ENCODE results near the gene RILP. TPM values are rescaled to one million over a fixed set of nuclear protein-coding genes. Genes with fewer than 3 reads are reported as not detected.

Gene RILP
- total RNA-seq, 1 experiment from 2014 or later = 27.6 TPM

GRCh38 chr17:1627982-1628855 lies 21.4 kb downstream of the RILP start, which contains the start of gene SLC43A2:
SLC43A2 (minus strand) TSS chr17:1628834; CDS start chr17:1627874, 960 bp downstream.
- Histone ChIP-seq H3K36me3 (ENCODE audit: low read depth, low read length) (no peaks in the 10 kb centered on the region; the same call in 1 of the 2 replicates), H4K20me1 (ENCODE audit: low read length) (no peaks in the 10 kb centered on the region), H3K4me3 (ENCODE audit: low read length) (peak within 1 kb of the TSS; percentile 73), H3K27ac (ENCODE audit: low read length) (peak within 1 kb of the TSS; percentile 51), H3K79me2 (ENCODE audit: low read length) (no peaks in the 10 kb centered on the region), H3K9ac (ENCODE audit: low read length) (peak within 1 kb of the TSS; percentile 78), H2AFZ (ENCODE audit: low read length) (peak within 1 kb of the TSS; percentile 92), H3K27me3 (ENCODE audit: low read length) (no peaks in the 10 kb centered on the region), H3K9me2 (replicated peaks; ENCODE audit: low read length) (no peaks in the 10 kb centered on the region), H3F3A (ENCODE audit: low read length, unreplicated experiment) (no peaks in the 10 kb centered on the region), H3K4me1 (ENCODE audit: insufficient read depth, low read length) (no peaks in the 10 kb centered on the region), H3K9me3 (ENCODE audit: low read length) (no peaks in the 10 kb centered on the region), H3K4me2 (ENCODE audit: low read length) (peak within 1 kb of the TSS; percentile 99)
- DNase-seq (peak; percentile 69), ATAC-seq (peak; percentile 81)
- POLR2A ChIA-PET (ENCODE audit: unreplicated experiment) = interaction anchor here (0.7 kb wide), 1 partner anchor 21 kb away, joined by 9 read pairs; the partner anchor contains the start of gene RILP
- intact Hi-C loops (cut with micrococcal nuclease) = no loop called here
- CTCF ChIA-PET = interaction anchor here (3.1 kb wide), 1 partner anchor 54 kb away, joined by 34 read pairs; no protein-coding TSS in a partner anchor
- TF ChIP-seq EZH2 (IDR thresholded peaks at IDR 0.05; ENCODE audit: low read length, unreplicated experiment) = no peak
- TF ChIP-seq EZH2phosphoT487 (IDR thresholded peaks at IDR 0.05; ENCODE audit: borderline replicate concordance, low read length) = no peak
- no peak for TF ChIP-seq CTCF (conservative IDR thresholded peaks at IDR 0.05; ENCODE audit: low read depth, low read length)
- BruUV-seq (replicated peaks) = no TSS peak

GRCh38 chr17:1627182-1627981 lies 22.3 kb downstream of the RILP start:
- peak overlapping the region; percentile 78 for H3K9ac ChIP-seq (ENCODE audit: low read length)
- H3K4me1 ChIP-seq (ENCODE audit: insufficient read depth, low read length) = no peaks in the 10 kb centered on the region
- no peak overlapping the region for H3K27ac ChIP-seq (ENCODE audit: low read length)
- BruUV-seq (replicated peaks) = no TSS peak
- H3K4me3 ChIP-seq (ENCODE audit: low read length) = peak overlapping the region; percentile 73
- H3K9me3 ChIP-seq (ENCODE audit: low read length) = no peaks in the 10 kb centered on the region
- no peak for TF ChIP-seq CTCF (conservative IDR thresholded peaks at IDR 0.05; ENCODE audit: low read depth, low read length)
- no peak for TF ChIP-seq EZH2 (IDR thresholded peaks at IDR 0.05; ENCODE audit: low read length, unreplicated experiment)
- no peak for TF ChIP-seq EZH2phosphoT487 (IDR thresholded peaks at IDR 0.05; ENCODE audit: borderline replicate concordance, low read length)
- H2AFZ ChIP-seq (ENCODE audit: low read length) = peak overlapping the region; percentile 92; the same call in 1 of the 2 replicates
- H3K27me3 ChIP-seq (ENCODE audit: low read length) = no peaks in the 10 kb centered on the region
- intact Hi-C loops (cut with micrococcal nuclease) = no loop called here
- no peaks in the 10 kb centered on the region for H4K20me1 ChIP-seq (ENCODE audit: low read length)
- no peak for DNase-seq
- POLR2A ChIA-PET (ENCODE audit: unreplicated experiment) = no interaction called here
- peak overlapping the region; percentile 99 for H3K4me2 ChIP-seq (ENCODE audit: low read length)
- H3F3A ChIP-seq (ENCODE audit: low read length, unreplicated experiment) = no peaks in the 10 kb centered on the region
- no peaks in the 10 kb centered on the region for H3K9me2 ChIP-seq (replicated peaks; ENCODE audit: low read length)
- CTCF ChIA-PET = interaction anchor here (3.1 kb wide), 1 partner anchor 53 kb away, joined by 34 read pairs; no protein-coding TSS in a partner anchor
- H3K79me2 ChIP-seq (ENCODE audit: low read length) = no peaks in the 10 kb centered on the region
- ATAC-seq = peak; percentile 3
- H3K36me3 ChIP-seq (ENCODE audit: low read depth, low read length) = no peaks in the 10 kb centered on the region; the same call in 1 of the 2 replicates

All from PC-3 (cell line).